NCI-H2107 treated with DMSO at 0.1 percent for 48 hours (cell line): Measurements from ENCODE around the gene CD300LD.

Experiments
- DNase-seq: peaks from one replicate; lab custom pipeline; 2025; ENCODE audit not compliant: unreplicated experiment; lab: John Stamatoyannopoulos, UW

CD300LD gene

GRCh38 chr17:74607221-74607620 lies 15.1 kb upstream of the CD300LD start:
- no peak for DNase-seq

DNA sequence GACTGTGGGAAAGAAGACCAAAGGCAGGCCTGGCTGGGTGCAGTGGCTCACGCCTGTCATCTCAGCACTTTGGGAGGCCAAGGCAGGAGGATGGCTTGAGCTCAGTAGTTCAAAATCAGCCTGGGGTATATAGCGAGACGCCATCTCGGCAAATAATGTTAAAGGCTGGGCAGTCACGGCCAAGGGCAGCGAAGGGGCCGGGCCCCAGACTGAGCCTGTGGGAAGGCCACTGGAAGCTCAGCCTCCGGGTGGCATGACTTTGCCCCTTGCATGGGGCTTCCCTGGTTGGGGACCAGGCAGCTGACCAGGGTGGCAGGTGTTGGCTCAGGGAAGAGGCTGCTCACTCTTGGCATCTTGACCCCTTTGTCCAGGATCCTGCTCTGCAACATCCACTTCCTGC lies 14.0 kb upstream of the CD300LD start:
- DNase-seq, result no peak

DNA sequence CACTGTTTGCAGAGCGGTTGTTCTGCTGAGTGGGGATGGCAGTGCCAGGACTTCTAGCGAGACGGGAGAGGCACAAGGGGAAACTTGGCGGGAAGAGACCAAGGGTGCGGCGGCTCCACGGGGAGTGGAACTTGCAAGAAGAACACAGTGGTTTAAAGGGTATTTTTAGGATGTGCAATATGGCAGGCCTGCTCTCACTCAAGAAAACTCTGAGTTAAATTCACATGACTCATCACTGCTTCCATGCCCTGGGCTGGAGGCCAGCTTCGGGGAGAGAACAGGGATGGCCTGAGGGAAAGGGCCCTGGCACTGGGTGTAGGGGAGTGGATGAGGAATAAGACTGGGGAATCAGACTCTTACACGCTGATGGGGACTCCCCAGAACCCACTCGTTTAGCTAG lies 13.3 kb upstream of the CD300LD start:
- no peak for DNase-seq

GRCh38 chr17:74604761-74605160 lies 12.7 kb upstream of the CD300LD start:
- no peak for DNase-seq

GRCh38 chr17:74604200-74604599 lies 12.1 kb upstream of the CD300LD start:
- no peak for DNase-seq

DNA sequence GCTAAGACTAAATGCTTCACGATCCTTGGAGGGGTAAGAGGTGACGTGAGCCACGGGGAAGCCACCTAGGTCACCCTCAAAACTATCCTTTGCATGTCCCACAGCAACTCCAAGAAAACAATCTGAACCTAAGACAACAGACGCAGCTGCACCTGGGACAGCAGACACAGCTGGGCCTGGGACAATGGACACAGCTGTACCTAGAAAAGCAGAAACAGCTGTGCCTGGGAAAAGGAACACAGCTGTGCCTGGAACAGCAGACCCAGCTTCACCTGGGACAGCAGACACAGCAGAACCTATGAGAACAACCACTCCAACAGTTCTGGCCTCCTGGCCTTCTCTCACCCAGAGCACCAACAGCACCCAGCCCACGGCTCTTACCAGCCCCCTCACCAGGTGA lies 11.7 kb upstream of the CD300LD start:
- no peak for DNase-seq

GRCh38 chr17:74603037-74603635 lies 11.1 kb upstream of the CD300LD start:
- no peak for DNase-seq

- peak; percentile 14 for DNase-seq
Observed at GRCh38 chr17:74601944-74602572, 10.0 kb upstream of the CD300LD start.

- DNase-seq, result no peak
Observed at GRCh38 chr17:74599448-74599939, 7.4 kb upstream of the CD300LD start.

DNA sequence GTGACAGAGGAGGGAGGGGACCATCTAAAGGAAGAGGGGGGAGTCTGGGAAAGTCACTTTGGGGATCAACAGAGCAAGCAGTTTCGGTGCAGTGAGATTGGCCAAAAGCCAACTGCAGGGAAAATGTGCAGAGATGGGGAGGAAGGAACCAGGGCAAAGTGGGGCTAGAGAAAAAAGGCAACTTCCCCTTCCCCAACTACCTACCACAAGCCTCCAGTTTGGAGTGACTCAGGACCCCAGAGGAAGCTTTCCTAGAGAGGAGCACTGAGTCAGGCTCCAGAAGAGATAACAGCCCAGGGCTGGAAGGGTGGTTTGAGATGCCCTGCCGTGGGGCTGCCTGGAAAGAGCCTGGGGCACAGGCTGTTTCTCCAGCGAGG lies 6.9 kb upstream of the CD300LD start:
- DNase-seq, result no peak

DNA sequence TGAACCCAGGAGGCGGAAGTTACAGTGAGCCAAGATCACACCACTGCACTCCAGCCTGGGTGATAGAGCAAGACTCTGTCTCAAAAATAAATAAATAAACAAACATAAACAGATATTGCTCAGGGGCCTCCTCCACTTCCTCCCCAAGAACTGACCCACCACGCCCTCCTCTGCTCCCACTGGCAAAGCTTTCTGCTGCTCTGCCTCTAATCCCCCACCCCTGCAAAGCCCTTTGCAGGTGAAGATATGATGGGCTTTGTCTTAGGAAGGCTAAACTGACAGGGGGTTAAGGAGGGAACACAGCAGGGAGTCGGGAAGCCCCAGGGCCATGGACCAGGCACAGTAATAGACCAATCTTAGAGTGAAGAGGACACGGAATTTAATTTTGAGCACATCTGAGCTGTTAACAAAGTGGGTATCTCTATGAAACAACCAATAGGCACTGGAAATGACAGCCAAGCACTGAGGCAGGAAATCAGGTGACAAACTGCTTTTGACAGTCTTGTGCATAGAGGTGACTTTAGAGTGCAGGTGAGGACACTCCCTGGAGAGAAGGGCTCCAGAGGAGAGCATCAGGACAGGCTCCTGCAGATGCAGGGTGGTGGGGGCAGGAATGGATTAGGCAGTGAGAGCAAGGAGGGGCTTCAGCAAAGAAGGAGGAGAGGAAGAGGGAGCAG lies 6.4 kb upstream of the CD300LD start:
- DNase-seq, result no peak

GRCh38 chr17:74597069-74597790 lies 5.1 kb upstream of the CD300LD start:
- no peak for DNase-seq

GRCh38 chr17:74595037-74595750 lies 3.1 kb upstream of the CD300LD start:
- no peak for DNase-seq

GRCh38 chr17:74591503-74591902 lies 580 bp downstream of the CD300LD start:
- DNase-seq, result no peak

GRCh38 chr17:74585711-74586110 lies 6.4 kb downstream of the CD300LD start:
- no peak for DNase-seq

- DNase-seq, result no peak
Observed at GRCh38 chr17:74584292-74585060, 7.6 kb downstream of the CD300LD start.

GRCh38 chr17:74582633-74583032 lies 9.4 kb downstream of the CD300LD start:
- no peak for DNase-seq

- no peak for DNase-seq
Observed at GRCh38 chr17:74579900-74580299, 12.2 kb downstream of the CD300LD start.

GRCh38 chr17:74578979-74579378 lies 13.1 kb downstream of the CD300LD start:
- no peak for DNase-seq

DNA sequence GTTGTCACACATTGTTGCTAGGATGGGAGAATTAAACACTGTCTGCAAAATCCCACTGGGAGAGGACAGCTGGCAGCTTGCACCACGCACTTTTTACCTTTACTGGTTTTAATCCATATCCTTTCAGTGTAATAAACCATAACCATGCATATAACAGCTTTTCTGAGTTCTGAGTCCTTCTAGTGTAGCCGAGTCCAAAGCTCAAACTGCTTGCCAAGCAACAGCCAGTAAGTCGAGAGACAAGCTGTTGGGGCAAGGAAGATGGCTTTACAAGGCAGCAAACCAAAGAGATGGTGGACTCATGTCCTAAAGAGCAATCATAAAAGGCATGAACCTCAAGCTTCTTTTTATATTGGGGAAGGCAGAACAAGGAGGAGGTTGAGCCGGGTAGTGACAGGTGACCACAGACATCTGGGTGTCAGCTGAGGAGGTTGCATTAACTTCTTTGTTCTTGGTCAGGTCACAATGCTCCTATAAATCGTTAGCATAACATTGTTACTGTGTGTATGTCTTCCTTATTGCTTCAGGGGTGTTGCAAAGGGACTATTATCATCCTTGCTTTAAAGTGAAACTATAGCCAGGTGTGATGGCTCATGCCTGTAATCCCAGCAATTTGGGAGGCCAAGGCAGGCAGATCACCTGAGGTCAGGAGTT lies 17.5 kb downstream of the CD300LD start:
- DNase-seq, result no peak
